WTC11 (cell line): ENCODE data around the gene NPB. TPM values are rescaled to one million over a fixed set of nuclear protein-coding genes. Genes with fewer than 3 reads are reported as not detected.

ENCODE experiments used
- ATAC-seq: fragments of 200-7000 bp; cut with Tn5 transposase; 2 replicates; pipeline ENCODE4 v1.10.0; 2021; ENCODE audit warnings: mild to moderate bottlenecking, moderate library complexity
- CTCF ChIA-PET: fragments of 300-600 bp; sonication (Branson Sonifier 250); formaldehyde crosslinking; loops from one replicate; lab custom pipeline; 2021; ENCODE audit warnings: antibody characterized with exemption; lab: Charles Lee
- POLR2A ChIA-PET: fragments of 350-600 bp; sonication (Branson Sonifier 250); formaldehyde crosslinking; loops from one replicate; lab custom pipeline; 2021; ENCODE audit warnings: antibody characterized with exemption; lab: Charles Lee
- DNase-seq: peaks from one replicate; pipeline ENCODE4 v3.0.0; 2021; ENCODE audit warnings: low spot score
- H3K27ac Mint-ChIP-seq: 2 replicates; pipeline ENCODE4 v1.8.0; 2021; ENCODE audit warnings: mixed read lengths
- H3K27me3 Mint-ChIP-seq: 2 replicates; pipeline ENCODE4 v1.8.0; 2021; ENCODE audit warnings: low read depth, mild to moderate bottlenecking, moderate library complexity, mixed read lengths
- H3K36me3 Mint-ChIP-seq: 2 replicates; pipeline ENCODE4 v1.8.0; 2021; ENCODE audit warnings: mixed read lengths
- H3K4me1 Mint-ChIP-seq: 2 replicates; pipeline ENCODE4 v1.8.0; 2022; ENCODE audit warnings: mixed read lengths
- H3K4me3 Mint-ChIP-seq: 2 replicates; pipeline ENCODE4 v1.8.0; 2021; ENCODE audit warnings: mild to moderate bottlenecking, moderate library complexity, mixed read lengths
- H3K9me3 Mint-ChIP-seq: 2 replicates; pipeline ENCODE4 v1.8.0; 2021; ENCODE audit warnings: mixed read lengths
- CBFB ChIP-seq: sonication (generic); formaldehyde crosslinking; IDR thresholded peaks from 2 replicates; pipeline ENCODE4 v1.8.1; 2022; ENCODE audit warnings: mild to moderate bottlenecking, low read depth, missing genetic modification reagents
- E2F1 ChIP-seq: sonication (generic); formaldehyde crosslinking; IDR thresholded peaks from 2 replicates; pipeline ENCODE4 v1.8.0; 2022; ENCODE audit warnings: mild to moderate bottlenecking, missing genetic modification reagents
- ERG ChIP-seq: fragments of 250-450 bp; sonication (Bioruptor Pico); IDR thresholded peaks from 2 replicates; pipeline ENCODE4 v1.8.0; 2021; ENCODE audit warnings: mild to moderate bottlenecking
- ESRRA ChIP-seq: sonication (generic); formaldehyde crosslinking; IDR thresholded peaks from 2 replicates; pipeline ENCODE4 v1.8.1; 2022; ENCODE audit warnings: mild to moderate bottlenecking, missing genetic modification reagents, borderline replicate concordance
- FOXP1 ChIP-seq: sonication (generic); formaldehyde crosslinking; IDR thresholded peaks from 2 replicates; pipeline ENCODE4 v1.8.0; 2022; ENCODE audit warnings: missing genetic modification reagents, mild to moderate bottlenecking, moderate library complexity, borderline replicate concordance
- JAZF1 ChIP-seq: fragments of 250-450 bp; sonication (Bioruptor Pico); IDR thresholded peaks from 2 replicates; pipeline ENCODE4 v1.9.0; 2021; ENCODE audit warnings: moderate library complexity, mild to moderate bottlenecking, inconsistent platforms
- NR1H2 ChIP-seq: sonication (generic); formaldehyde crosslinking; IDR thresholded peaks from 2 replicates; pipeline ENCODE4 v1.9.0; 2021; ENCODE audit warnings: mild to moderate bottlenecking, moderate library complexity, missing genetic modification reagents
- OVOL2 ChIP-seq: fragments of 250-450 bp; sonication (Bioruptor Pico); IDR thresholded peaks from 2 replicates; pipeline ENCODE4 v1.9.0; 2021; ENCODE audit warnings: mild to moderate bottlenecking, borderline replicate concordance
- PRDM15 ChIP-seq: sonication (generic); formaldehyde crosslinking; IDR thresholded peaks from 2 replicates; pipeline ENCODE4 v1.8.0; 2022; ENCODE audit warnings: missing genetic modification reagents
- TEAD1 ChIP-seq: sonication (generic); formaldehyde crosslinking; IDR thresholded peaks from 2 replicates; pipeline ENCODE4 v1.8.0; 2022; ENCODE audit warnings: mild to moderate bottlenecking, missing genetic modification reagents
- ZNF138 ChIP-seq: sonication (generic); formaldehyde crosslinking; conservative IDR thresholded peaks from 2 replicates; pipeline ENCODE4 v1.8.1; 2022; ENCODE audit warnings: mild to moderate bottlenecking, moderate library complexity, missing genetic modification reagents
- ZNF281 ChIP-seq: sonication (generic); formaldehyde crosslinking; IDR thresholded peaks from 2 replicates; pipeline ENCODE4 v1.8.0; 2023; ENCODE audit warnings: mild to moderate bottlenecking, missing genetic modification reagents
- ZNF423 ChIP-seq: fragments of 250-450 bp; sonication (Bioruptor Pico); IDR thresholded peaks from 2 replicates; pipeline ENCODE4 v2.1.2; 2022; ENCODE audit warnings: mild to moderate bottlenecking, moderate library complexity
- ZNF425 ChIP-seq: fragments of 250-450 bp; sonication (Bioruptor Pico); conservative IDR thresholded peaks from 2 replicates; pipeline ENCODE4 v1.9.0; 2021; ENCODE audit warnings: mild to moderate bottlenecking
- ZSCAN18 ChIP-seq: fragments of 250-450 bp; sonication (Bioruptor Pico); IDR thresholded peaks from 2 replicates; pipeline ENCODE4 v2.1.2; 2022; ENCODE audit warnings: mild to moderate bottlenecking, moderate library complexity
- total RNA-seq: library from RNA; stranded (reverse); gene quantifications from 3 replicates; pipeline ENCODE4 v1.2.3, GENCODE V29; 2021

Gene NPB
- total RNA-seq, 1 experiment from 2014 or later: 1.9 TPM

DNA sequence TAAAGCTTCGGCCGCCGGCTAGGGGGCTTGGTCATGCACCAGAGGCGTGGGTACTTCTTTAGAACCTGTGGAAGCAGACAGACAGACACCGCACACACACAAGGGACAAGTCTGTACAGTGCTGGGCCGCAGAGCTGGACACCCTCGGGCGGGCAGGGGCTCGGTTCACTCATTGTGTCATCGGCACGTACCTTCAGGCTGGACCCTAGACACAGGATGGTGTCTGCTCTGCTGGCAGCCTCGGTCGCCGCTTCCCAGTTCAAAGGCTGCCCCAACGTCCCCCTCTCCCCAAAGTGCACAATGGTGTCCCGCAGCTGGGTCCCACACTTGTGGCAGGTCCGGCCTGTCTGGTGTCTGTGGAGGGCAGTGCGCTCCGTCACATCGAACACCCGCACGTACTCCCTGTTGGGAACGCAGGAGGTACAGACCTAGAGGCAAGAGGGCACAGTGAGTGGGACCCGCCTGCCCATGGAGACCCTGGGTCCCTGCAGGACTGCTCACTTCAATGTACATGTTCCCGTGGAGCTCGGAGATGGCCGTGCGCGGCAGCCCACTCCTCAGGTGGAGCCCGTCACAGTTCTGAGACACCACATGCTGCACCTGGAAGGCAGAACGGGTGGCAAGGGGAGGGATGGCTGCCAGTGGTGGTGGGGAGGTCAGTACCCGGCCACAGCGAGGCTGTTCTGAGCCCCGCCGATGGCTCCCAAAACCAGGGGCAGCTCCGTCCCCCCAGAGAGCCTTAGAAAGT is 12.2 kb downstream of the NPB start (continued):
- TF ChIP-seq E2F1 (CRISPR knock-in tag): no peak
- TF ChIP-seq, all 79 proteins: peak for 0

- ATAC-seq (no peak), DNase-seq (no peak)
- Mint-ChIP-seq H3K4me1 (peaks cover 13% of the 10 kb centered on the region), H3K4me3 (no peak overlapping the region), H3K9me3 (no peaks in the 10 kb centered on the region), H3K27ac (no peak overlapping the region), H3K36me3 (peaks cover 17% of the 10 kb centered on the region), H3K27me3 (no peaks in the 10 kb centered on the region)
- CTCF ChIA-PET: no interaction called here
- POLR2A ChIA-PET: no interaction called here
- TF ChIP-seq ZNF281 (CRISPR knock-in tag) (no peak), JAZF1 (no peak), OVOL2 (no peak), NR1H2 (CRISPR knock-in tag) (no peak), ZNF425 (CRISPR knock-in tag) (no peak), ERG (CRISPR knock-in tag) (no peak), FOXP1 (CRISPR knock-in tag) (no peak), ESRRA (CRISPR knock-in tag) (no peak), CBFB (CRISPR knock-in tag) (no peak), ZNF138 (CRISPR knock-in tag) (no peak), ZNF423 (CRISPR knock-in tag) (no peak), TEAD1 (CRISPR knock-in tag) (no peak), PRDM15 (CRISPR knock-in tag) (no peak), ZSCAN18 (no peak)
Observed at GRCh38 chr17:81915331-81915730, 13.3 kb downstream of the NPB start.
